HepG2 (cell line): Measurements from ENCODE around the gene HAGHL. TPM values are rescaled to one million over a fixed set of nuclear protein-coding genes. Genes with fewer than 3 reads are reported as not detected.

Source experiments
- AGO1 ChIP-seq: fragments of 200-400 bp; formaldehyde crosslinking; IDR thresholded peaks from 2 replicates; pipeline ENCODE4 v1.6.1; 2017; ENCODE audit warnings: mild to moderate bottlenecking, low read depth, low read length, moderate library complexity; ENCODE audit not compliant: poor library complexity, severe bottlenecking
- AGO2 ChIP-seq: fragments of 200-400 bp; formaldehyde crosslinking; optimal IDR thresholded peaks from 2 replicates; pipeline ENCODE3; 2017; ENCODE audit warnings: mild to moderate bottlenecking, low read depth, low read length, moderate library complexity
- ARID5B ChIP-seq: IDR thresholded peaks from 2 replicates; pipeline ENCODE4 v1.4.0; 2020; ENCODE audit warnings: mild to moderate bottlenecking, missing genetic modification reagents
- HES4 ChIP-seq: sonication (generic); formaldehyde crosslinking; IDR thresholded peaks from 2 replicates; pipeline ENCODE4 v1.9.0; 2021; ENCODE audit warnings: mild to moderate bottlenecking, missing genetic modification reagents, borderline replicate concordance
- KAT7 ChIP-seq: IDR thresholded peaks from 2 replicates; pipeline ENCODE4 v1.6.1; 2018; ENCODE audit warnings: borderline replicate concordance, missing compliant biosample characterization
- NCOA1 ChIP-seq: sonication (generic); formaldehyde crosslinking; IDR thresholded peaks from 2 replicates; pipeline ENCODE4 v1.9.0; 2021; ENCODE audit warnings: missing genetic modification reagents
- ONECUT2 ChIP-seq: sonication (generic); formaldehyde crosslinking; IDR thresholded peaks from 2 replicates; pipeline ENCODE4 v1.4.0; 2020; ENCODE audit warnings: missing genetic modification reagents
- RBM39 ChIP-seq: fragments of 200-400 bp; formaldehyde crosslinking; IDR thresholded peaks from one replicate; pipeline ENCODE4 v1.6.1; 2018; ENCODE audit warnings: antibody characterized with exemption, mild to moderate bottlenecking, low read depth, low read length; ENCODE audit not compliant: poor library complexity, severe bottlenecking
- REL ChIP-seq: sonication (generic); formaldehyde crosslinking; conservative IDR thresholded peaks from 2 replicates; pipeline ENCODE4 v1.8.0; 2022; ENCODE audit warnings: mild to moderate bottlenecking, missing genetic modification reagents, moderate library complexity
- SMAD9 ChIP-seq: sonication (generic); formaldehyde crosslinking; IDR thresholded peaks from 2 replicates; pipeline ENCODE4 v1.5.1; 2020; ENCODE audit warnings: mild to moderate bottlenecking, missing genetic modification reagents
- SMARCC2 ChIP-seq: fragments of 450-650 bp; IDR thresholded peaks from 2 replicates; pipeline ENCODE4 v1.6.1; 2017; ENCODE audit warnings: antibody characterized with exemption, mild to moderate bottlenecking
- SOX5 ChIP-seq: IDR thresholded peaks from 2 replicates; pipeline ENCODE4 v1.6.1; 2016; ENCODE audit warnings: borderline replicate concordance
- STAG1 ChIP-seq: sonication (generic); formaldehyde crosslinking; IDR thresholded peaks from 2 replicates; pipeline ENCODE4 v1.4.0; 2020; ENCODE audit warnings: missing genetic modification reagents
- ZBTB8A ChIP-seq: sonication (generic); formaldehyde crosslinking; IDR thresholded peaks from 2 replicates; pipeline ENCODE4 v1.4.0; 2020; ENCODE audit warnings: mild to moderate bottlenecking, low read depth, missing genetic modification reagents, borderline replicate concordance
- ZNF10 ChIP-seq: sonication (generic); formaldehyde crosslinking; IDR thresholded peaks from 2 replicates; pipeline ENCODE4 v1.4.0; 2020; ENCODE audit warnings: mild to moderate bottlenecking, low read depth, missing genetic modification reagents, borderline replicate concordance
- ZNF138 ChIP-seq: sonication (generic); formaldehyde crosslinking; IDR thresholded peaks from 2 replicates; pipeline ENCODE4 v1.5.0; 2020; ENCODE audit warnings: mild to moderate bottlenecking, low read depth, missing genetic modification reagents
- ZNF256 ChIP-seq: sonication (generic); formaldehyde crosslinking; conservative IDR thresholded peaks from 2 replicates; pipeline ENCODE4 v1.4.0; 2020; ENCODE audit warnings: missing genetic modification reagents
- ZNF326 ChIP-seq: sonication (generic); formaldehyde crosslinking; IDR thresholded peaks from 2 replicates; pipeline ENCODE4 v1.4.0; 2020; ENCODE audit warnings: missing genetic modification reagents, borderline replicate concordance
- ZNF33B ChIP-seq: sonication (generic); formaldehyde crosslinking; IDR thresholded peaks from 2 replicates; pipeline ENCODE4 v1.5.1; 2020; ENCODE audit warnings: mild to moderate bottlenecking, missing genetic modification reagents
- ZNF788 ChIP-seq: sonication (generic); formaldehyde crosslinking; IDR thresholded peaks from 2 replicates; pipeline ENCODE4 v1.5.0; 2020; ENCODE audit warnings: mild to moderate bottlenecking, missing genetic modification reagents, borderline replicate concordance
- ZNF891 ChIP-seq: sonication (generic); formaldehyde crosslinking; IDR thresholded peaks from 2 replicates; pipeline ENCODE4 v1.5.0; 2020; ENCODE audit warnings: mild to moderate bottlenecking, missing genetic modification reagents
- polyA plus RNA-seq, 8 experiments: library from polyadenylated mRNA; depleted of rRNA in 3 of 8; stranded (reverse) in 7 of 8; unstranded in 1 of 8; fragments of >200 nt; fragmentation: Illumina TruSeq in 4 of 8; extraction: Trizol in 4 of 8; gene quantifications; 2 replicates each; pipeline versions ENCODE4 v1.2.1 to v1.2.3, GENCODE V29; 2011 to 2016; ENCODE audit warnings: low read depth in 4 of 8, missing spikeins in 1 of 8, mixed read lengths in 1 of 8; ENCODE audit not compliant: insufficient read depth in 1 of 8
- total RNA-seq, 5 experiments: library from RNA; depleted of rRNA; stranded (reverse); fragments of >200 nt; fragmentation: Illumina TruSeq; extraction: Trizol; gene quantifications; 2 replicates each; pipeline ENCODE4 v1.2.3, GENCODE V29; 2016; ENCODE audit warnings: low read depth in 1 of 5
- TF ChIP-seq, protein P1 (sequence below), 2 experiments: sonication (generic) in 1 of 2; formaldehyde crosslinking in 1 of 2; IDR thresholded peaks; 2 replicates each; pipeline versions ENCODE4 v1.4.0 to v1.6.1; 2016 to 2020; ENCODE audit warnings: borderline replicate concordance in 1 of 2, low read depth in 1 of 2, mild to moderate bottlenecking in 1 of 2, missing genetic modification reagents in 1 of 2

HAGHL gene
- total and polyA plus RNA-seq, 2 of the 13 experiments (the other 11 are each of a cell fraction or from before 2014, with no cell fraction given): 3.4 to 8.4 TPM

GRCh38 chr16:720990-721764 is 5.7 kb upstream of the HAGHL start, which contains the start of gene ANTKMT (continued):
- TF ChIP-seq, protein P1, sequence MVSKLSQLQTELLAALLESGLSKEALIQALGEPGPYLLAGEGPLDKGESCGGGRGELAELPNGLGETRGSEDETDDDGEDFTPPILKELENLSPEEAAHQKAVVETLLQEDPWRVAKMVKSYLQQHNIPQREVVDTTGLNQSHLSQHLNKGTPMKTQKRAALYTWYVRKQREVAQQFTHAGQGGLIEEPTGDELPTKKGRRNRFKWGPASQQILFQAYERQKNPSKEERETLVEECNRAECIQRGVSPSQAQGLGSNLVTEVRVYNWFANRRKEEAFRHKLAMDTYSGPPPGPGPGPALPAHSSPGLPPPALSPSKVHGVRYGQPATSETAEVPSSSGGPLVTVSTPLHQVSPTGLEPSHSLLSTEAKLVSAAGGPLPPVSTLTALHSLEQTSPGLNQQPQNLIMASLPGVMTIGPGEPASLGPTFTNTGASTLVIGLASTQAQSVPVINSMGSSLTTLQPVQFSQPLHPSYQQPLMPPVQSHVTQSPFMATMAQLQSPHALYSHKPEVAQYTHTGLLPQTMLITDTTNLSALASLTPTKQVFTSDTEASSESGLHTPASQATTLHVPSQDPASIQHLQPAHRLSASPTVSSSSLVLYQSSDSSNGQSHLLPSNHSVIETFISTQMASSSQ (IDR thresholded peaks at IDR 0.05; ENCODE audit: low read depth): no peak
- TF ChIP-seq, protein P1 (CRISPR knock-in tag; IDR thresholded peaks at IDR 0.05; ENCODE audit: borderline replicate concordance): peak; percentile 38; the same call in 1 of the 2 replicates
- TF ChIP-seq ZNF256 (CRISPR knock-in tag): no peak
- 0 out of 2 replicates have a peak, but pooled peaks have one; percentile 29 for TF ChIP-seq SMAD9
- peak; percentile 86 for TF ChIP-seq ZNF33B
- TF ChIP-seq REL: peak; percentile 47; the same call in 1 of the 2 replicates
- TF ChIP-seq AGO2: peak; percentile 14
- no peak for TF ChIP-seq STAG1 (CRISPR knock-in tag)
- peak; percentile 92 for TF ChIP-seq AGO1
- no peak for TF ChIP-seq NCOA1 (CRISPR knock-in tag)
- no peak for TF ChIP-seq ARID5B (CRISPR knock-in tag)
- peak; percentile 36; the same call in 1 of the 2 replicates for TF ChIP-seq SOX5
- no peak for TF ChIP-seq ZNF326 (CRISPR knock-in tag)
- TF ChIP-seq ZNF138 (CRISPR knock-in tag): peak; percentile 57
- peak; percentile 91 for TF ChIP-seq HES4 (CRISPR knock-in tag)
- TF ChIP-seq ZBTB8A: no peak; the same call in 1 of the 2 replicates
- TF ChIP-seq ONECUT2 (CRISPR knock-in tag): no peak
- no peak for TF ChIP-seq RBM39
- TF ChIP-seq ZNF788 (CRISPR knock-in tag): 0 out of 2 replicates have a peak, but pooled peaks have one; percentile 47
- no peak for TF ChIP-seq ZNF10 (CRISPR knock-in tag)
- no peak for TF ChIP-seq SMARCC2
- TF ChIP-seq KAT7 (CRISPR knock-in tag): no peak
- TF ChIP-seq ZNF891: 0 out of 2 replicates have a peak, but pooled peaks have one; percentile 54
